Endothelial cell of umbilical vein (primary cell): ENCODE measurements around the gene GZMM.

Source experiments
- EZH2 ChIP-seq: IDR thresholded peaks from 2 replicates; pipeline ENCODE4 v1.6.1; 2012; ENCODE audit warnings: borderline replicate concordance, low read depth, mild to moderate bottlenecking, moderate library complexity, low read length, inconsistent platforms; ENCODE audit not compliant: severe bottlenecking
- FOS ChIP-seq: IDR thresholded peaks from 2 replicates; pipeline ENCODE4 v1.6.1; 2011; ENCODE audit warnings: mild to moderate bottlenecking, low read length, moderate library complexity, borderline replicate concordance; ENCODE audit not compliant: insufficient read depth
- GATA2 ChIP-seq: IDR thresholded peaks from 2 replicates; pipeline ENCODE4 v1.7.0; 2011; ENCODE audit warnings: low read depth, mild to moderate bottlenecking, moderate library complexity, mixed read lengths, low read length; ENCODE audit not compliant: insufficient read length, insufficient read depth
- MYC ChIP-seq: IDR thresholded peaks from one replicate; pipeline ENCODE4 v1.6.1; 2011; ENCODE audit warnings: mild to moderate bottlenecking, low read depth, low read length
- POLR2A ChIP-seq: IDR thresholded peaks from 2 replicates; pipeline ENCODE4 v1.6.1; 2012; ENCODE audit warnings: low read depth, mild to moderate bottlenecking, control low read depth, low read length
- POLR2AphosphoS5 ChIP-seq: IDR thresholded peaks from 2 replicates; pipeline ENCODE4 v1.6.1; 2012; ENCODE audit warnings: low read depth, mild to moderate bottlenecking, control low read depth, low read length, moderate library complexity; ENCODE audit not compliant: insufficient read depth
- TF ChIP-seq, protein P1 (sequence below), 2 donors: IDR thresholded peaks; 1 replicate in 1 of 2; 2 replicates in 1 of 2; pipeline ENCODE4 v1.5.1; 2011; ENCODE audit warnings: low read length in 2 of 2, mild to moderate bottlenecking in 2 of 2, moderate library complexity in 2 of 2, control low read depth in 1 of 2, inconsistent platforms in 1 of 2, low read depth in 1 of 2; ENCODE audit not compliant: insufficient read depth in 1 of 2; ENCODE audit errors: extremely low read depth in 1 of 2
- TF ChIP-seq, protein P2 (sequence below): IDR thresholded peaks from 2 replicates; pipeline ENCODE4 v1.6.1; 2011; ENCODE audit not compliant: insufficient read depth, insufficient read length

DNA sequence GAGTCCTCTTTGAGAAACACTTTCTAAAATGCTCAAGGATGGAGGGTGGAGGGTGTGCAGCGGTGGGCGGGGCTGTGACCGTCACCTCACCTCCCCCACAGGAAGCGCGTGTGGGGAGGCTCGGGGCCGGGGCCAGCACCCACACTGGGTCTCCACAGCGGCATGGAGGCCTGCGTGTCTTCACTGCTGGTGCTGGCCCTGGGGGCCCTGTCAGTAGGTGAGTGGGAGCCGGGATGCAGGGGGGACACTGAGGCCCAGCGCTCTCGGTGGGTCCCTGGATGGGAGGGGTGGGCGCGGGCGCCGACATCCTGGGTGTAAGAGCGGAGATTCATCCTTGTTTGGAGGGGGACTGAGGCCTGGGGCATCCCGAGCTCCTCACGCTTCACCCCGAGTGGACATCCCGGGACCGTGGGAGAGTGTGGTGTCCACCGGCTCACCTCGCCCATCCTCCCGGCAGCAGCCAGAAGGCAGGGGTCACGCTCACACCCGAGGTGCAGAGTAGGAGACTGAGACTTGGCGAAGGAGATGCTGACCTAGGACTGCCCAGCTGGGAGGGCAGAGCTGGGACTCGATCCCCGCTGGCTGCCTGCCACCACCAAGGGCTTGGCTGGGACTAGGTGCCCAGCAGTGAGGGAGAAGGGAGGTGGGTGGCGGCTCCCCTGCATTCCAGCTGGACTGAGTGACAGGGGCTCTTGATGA lies at the start of gene GZMM:
- TF ChIP-seq EZH2 (no peak), POLR2A (no peak), GATA2 (no peak), FOS (no peak), MYC (no peak), POLR2AphosphoS5 (no peak)
- TF ChIP-seq, protein P1, sequence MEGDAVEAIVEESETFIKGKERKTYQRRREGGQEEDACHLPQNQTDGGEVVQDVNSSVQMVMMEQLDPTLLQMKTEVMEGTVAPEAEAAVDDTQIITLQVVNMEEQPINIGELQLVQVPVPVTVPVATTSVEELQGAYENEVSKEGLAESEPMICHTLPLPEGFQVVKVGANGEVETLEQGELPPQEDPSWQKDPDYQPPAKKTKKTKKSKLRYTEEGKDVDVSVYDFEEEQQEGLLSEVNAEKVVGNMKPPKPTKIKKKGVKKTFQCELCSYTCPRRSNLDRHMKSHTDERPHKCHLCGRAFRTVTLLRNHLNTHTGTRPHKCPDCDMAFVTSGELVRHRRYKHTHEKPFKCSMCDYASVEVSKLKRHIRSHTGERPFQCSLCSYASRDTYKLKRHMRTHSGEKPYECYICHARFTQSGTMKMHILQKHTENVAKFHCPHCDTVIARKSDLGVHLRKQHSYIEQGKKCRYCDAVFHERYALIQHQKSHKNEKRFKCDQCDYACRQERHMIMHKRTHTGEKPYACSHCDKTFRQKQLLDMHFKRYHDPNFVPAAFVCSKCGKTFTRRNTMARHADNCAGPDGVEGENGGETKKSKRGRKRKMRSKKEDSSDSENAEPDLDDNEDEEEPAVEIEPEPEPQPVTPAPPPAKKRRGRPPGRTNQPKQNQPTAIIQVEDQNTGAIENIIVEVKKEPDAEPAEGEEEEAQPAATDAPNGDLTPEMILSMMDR (IDR thresholded peaks at IDR 0.05; ENCODE audit: extremely low read depth in 1 of 2, insufficient read depth in 1 of 2, low read depth in 1 of 2, low read length in 2 of 2), result no peak
- TF ChIP-seq, protein P2, sequence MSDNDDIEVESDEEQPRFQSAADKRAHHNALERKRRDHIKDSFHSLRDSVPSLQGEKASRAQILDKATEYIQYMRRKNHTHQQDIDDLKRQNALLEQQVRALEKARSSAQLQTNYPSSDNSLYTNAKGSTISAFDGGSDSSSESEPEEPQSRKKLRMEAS, result no peak
